Measurements from ENCODE around the gene RNASE12. TPM values are rescaled to one million over a fixed set of nuclear protein-coding genes. Genes with fewer than 3 reads are reported as not detected.

The RNASE12 gene
- total RNA-seq, 3 donors from 2014 or later: not detected

- Histone ChIP-seq H3K27me3 (no peaks in the 10 kb centered on the region), H3K27ac (no peak overlapping the region), H3K9me3 (no peaks in the 10 kb centered on the region), H3K4me1 (no peaks in the 10 kb centered on the region), H3K4me3 (no peak overlapping the region), H3K36me3 (no peaks in the 10 kb centered on the region)
- intact Hi-C loops (cut with DNase I; ENCODE audit: low total_unique reads): no loop called here
- TF ChIP-seq, protein P1, sequence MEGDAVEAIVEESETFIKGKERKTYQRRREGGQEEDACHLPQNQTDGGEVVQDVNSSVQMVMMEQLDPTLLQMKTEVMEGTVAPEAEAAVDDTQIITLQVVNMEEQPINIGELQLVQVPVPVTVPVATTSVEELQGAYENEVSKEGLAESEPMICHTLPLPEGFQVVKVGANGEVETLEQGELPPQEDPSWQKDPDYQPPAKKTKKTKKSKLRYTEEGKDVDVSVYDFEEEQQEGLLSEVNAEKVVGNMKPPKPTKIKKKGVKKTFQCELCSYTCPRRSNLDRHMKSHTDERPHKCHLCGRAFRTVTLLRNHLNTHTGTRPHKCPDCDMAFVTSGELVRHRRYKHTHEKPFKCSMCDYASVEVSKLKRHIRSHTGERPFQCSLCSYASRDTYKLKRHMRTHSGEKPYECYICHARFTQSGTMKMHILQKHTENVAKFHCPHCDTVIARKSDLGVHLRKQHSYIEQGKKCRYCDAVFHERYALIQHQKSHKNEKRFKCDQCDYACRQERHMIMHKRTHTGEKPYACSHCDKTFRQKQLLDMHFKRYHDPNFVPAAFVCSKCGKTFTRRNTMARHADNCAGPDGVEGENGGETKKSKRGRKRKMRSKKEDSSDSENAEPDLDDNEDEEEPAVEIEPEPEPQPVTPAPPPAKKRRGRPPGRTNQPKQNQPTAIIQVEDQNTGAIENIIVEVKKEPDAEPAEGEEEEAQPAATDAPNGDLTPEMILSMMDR (IDR thresholded peaks at IDR 0.05): no peak
- no peak for TF ChIP-seq POLR2AphosphoS5 (IDR thresholded peaks at IDR 0.05)
- TF ChIP-seq POLR2A (IDR thresholded peaks at IDR 0.05): no peak
- no peak for DNase-seq (ENCODE audit: low spot score in 2 of 2)
These were observed 1.4 kb upstream of the RNASE12 start for GRCh38 chr14:20592574-20592973.

- Histone ChIP-seq H3K4me3 (no peak within 1 kb of the TSS), H3K4me1 (no peaks in the 10 kb centered on the region), H3K9me3 (no peaks in the 10 kb centered on the region), H3K27ac (no peak within 1 kb of the TSS), H3K36me3 (no peaks in the 10 kb centered on the region), H3K27me3 (peaks cover 0 to 3% of the 10 kb centered on the region in 2 donors)
- TF ChIP-seq, protein P1 (IDR thresholded peaks at IDR 0.05): no peak
- TF ChIP-seq POLR2A (IDR thresholded peaks at IDR 0.05) (no peak), POLR2AphosphoS5 (IDR thresholded peaks at IDR 0.05) (no peak)
- intact Hi-C loops (cut with DNase I; ENCODE audit: low total_unique reads): loop anchor here (5.0 kb wide), 1 partner anchor 725 kb away; no protein-coding TSS in a partner anchor
- no peak for DNase-seq (ENCODE audit: low spot score in 2 of 2)
These were observed 3.6 kb downstream of the RNASE12 start, which contains the start of gene RNASE11 for GRCh38 chr14:20587489-20588154. Gene RNASE11, minus strand, starts transcription at chr14:20588001.

DNA sequence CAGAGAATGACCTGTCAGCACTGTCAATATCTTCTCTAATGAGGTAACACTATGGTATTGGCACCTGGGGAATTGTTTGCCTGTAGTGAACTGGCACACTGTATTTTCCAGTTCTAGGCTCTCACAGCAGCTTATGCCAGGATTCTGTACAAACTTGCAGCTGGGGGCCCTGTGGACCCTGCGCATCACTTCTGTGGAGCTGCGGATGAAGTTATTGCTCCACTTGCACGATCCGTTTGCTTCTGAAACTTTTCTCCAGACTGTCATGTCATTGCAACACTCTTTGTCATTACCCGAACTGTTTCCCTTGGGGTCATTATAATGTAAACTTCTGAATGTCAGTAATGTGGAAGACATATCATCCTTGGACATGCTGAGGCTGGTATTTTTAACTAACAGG, 7.3 kb downstream of the RNASE12 start:
- Histone ChIP-seq H3K4me3 (no peak overlapping the region), H3K27ac (no peak overlapping the region), H3K4me1 (no peaks in the 10 kb centered on the region), H3K9me3 (no peaks in the 10 kb centered on the region), H3K27me3 (peaks cover 0 to 3% of the 10 kb centered on the region in 2 donors), H3K36me3 (no peaks in the 10 kb centered on the region)
- intact Hi-C loops (cut with DNase I; ENCODE audit: low total_unique reads): no loop called here
- no peak for DNase-seq (ENCODE audit: low spot score in 2 of 2)
- TF ChIP-seq POLR2A (IDR thresholded peaks at IDR 0.05) (no peak), POLR2AphosphoS5 (IDR thresholded peaks at IDR 0.05) (no peak)
- TF ChIP-seq, protein P1 (IDR thresholded peaks at IDR 0.05): no peak

- Histone ChIP-seq H3K27me3 (peaks cover 0 to 3% of the 10 kb centered on the region in 2 donors), H3K36me3 (no peaks in the 10 kb centered on the region), H3K9me3 (no peaks in the 10 kb centered on the region), H3K4me1 (no peaks in the 10 kb centered on the region), H3K27ac (no peak overlapping the region), H3K4me3 (no peak overlapping the region)
- intact Hi-C loops (cut with DNase I; ENCODE audit: low total_unique reads): no loop called here
- DNase-seq (ENCODE audit: low spot score in 2 of 2): no peak
- TF ChIP-seq POLR2A (IDR thresholded peaks at IDR 0.05) (no peak), POLR2AphosphoS5 (IDR thresholded peaks at IDR 0.05) (no peak)
- TF ChIP-seq, protein P1 (IDR thresholded peaks at IDR 0.05): no peak
These were observed 8.0 kb downstream of the RNASE12 start for GRCh38 chr14:20583142-20583541.

DNA sequence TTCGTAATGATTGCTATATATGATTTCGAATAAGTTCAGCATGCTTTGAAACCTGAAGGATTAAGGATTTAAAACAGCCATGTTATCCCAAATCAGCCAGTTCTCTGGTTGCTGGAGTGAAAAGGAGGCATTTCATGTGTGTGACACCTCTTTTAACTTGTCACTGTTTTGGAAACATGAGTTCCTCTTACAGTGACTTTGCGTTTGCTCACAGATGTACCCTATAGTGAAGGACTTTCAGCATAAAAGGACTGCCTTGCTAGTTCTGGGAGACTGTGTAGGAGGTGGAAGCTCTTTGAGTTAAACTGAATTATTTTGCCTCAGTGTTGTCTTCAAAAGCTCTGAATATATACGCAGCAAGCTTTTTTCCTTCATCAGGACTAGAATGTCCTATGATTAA, 10.9 kb downstream of the RNASE12 start:
- H3K27me3 ChIP-seq: peaks cover 0 to 3% of the 10 kb centered on the region in 2 donors
- H3K27ac ChIP-seq: no peak overlapping the region
- no peak overlapping the region for H3K4me3 ChIP-seq
- H3K36me3 ChIP-seq: no peaks in the 10 kb centered on the region
- TF ChIP-seq POLR2AphosphoS5 (IDR thresholded peaks at IDR 0.05): no peak
- no peak for TF ChIP-seq POLR2A (IDR thresholded peaks at IDR 0.05)
- TF ChIP-seq, protein P1 (IDR thresholded peaks at IDR 0.05): no peak
- H3K4me1 ChIP-seq: no peaks in the 10 kb centered on the region
- no peaks in the 10 kb centered on the region for H3K9me3 ChIP-seq
- intact Hi-C loops (cut with DNase I; ENCODE audit: low total_unique reads): no loop called here
- no peak for DNase-seq (ENCODE audit: low spot score in 2 of 2)
